ENCODE data around the gene NLRC4. TPM values are rescaled to one million over a fixed set of nuclear protein-coding genes. Genes with fewer than 3 reads are reported as not detected.
A peak's percentile ranks its signal among the peaks of the same experiment; 100 is the strongest.
"Not testable (repeated sequence)": the region's sequence is repeated elsewhere in the genome, so short reads cannot be mapped to it uniquely, and the experiment has no call there.

NLRC4 gene
- total RNA-seq (2021) (not detected in 2 replicates), Bru-seq, nascent RNA (not detected), BruChase-seq, experiment 1, labeled RNA remaining after a 2-hour chase (not detected), BruChase-seq, experiment 2, labeled RNA remaining after a 6-hour chase (percentile 2 among the genes with signal in this experiment)
- long read RNA-seq, partial matches to known transcripts, result 0 of 2 reads
- long read RNA-seq, other reads (novel, unspliced or antisense), result 2 of 2 reads

DNA sequence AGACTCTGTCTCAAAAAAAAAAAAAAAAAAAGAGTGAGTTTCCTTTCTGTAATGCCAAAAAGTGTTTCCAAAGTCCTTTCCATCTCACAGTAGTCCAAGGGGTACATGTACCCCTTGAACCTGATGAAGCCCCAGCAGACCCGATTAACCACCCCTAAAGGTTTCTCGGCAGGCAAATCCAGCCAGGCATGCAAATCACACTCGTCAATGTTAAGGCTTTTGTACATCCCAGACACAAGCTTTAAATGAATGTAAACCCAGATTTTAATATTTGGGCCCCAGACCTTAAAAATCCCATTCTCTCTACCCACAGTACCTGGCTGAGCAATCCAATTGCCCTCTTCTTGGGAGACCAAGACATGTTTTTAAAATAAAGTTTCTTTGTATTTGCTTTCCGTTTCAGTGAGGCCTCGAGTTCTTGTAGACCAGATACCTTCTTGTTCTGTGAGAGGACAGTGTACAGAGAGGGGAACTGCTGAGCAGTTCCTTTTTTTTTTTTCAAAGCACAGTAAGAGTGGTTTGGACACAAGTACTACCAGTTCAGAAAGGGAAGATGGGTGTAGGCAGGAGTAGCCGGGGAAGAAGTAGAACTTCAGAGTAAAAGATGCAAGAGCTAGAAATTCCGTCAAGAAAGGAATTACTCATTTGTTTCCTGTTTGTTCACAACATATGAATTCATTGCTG is at the start of gene NLRC4:
NLRC4 (minus strand) TSS at position 465 of the 684 bp plus-strand sequence. CDS start 8,111 bp downstream, outside the sequence.
- H3K9me3 ChIP-seq (ENCODE audit: low read depth, low read length, poor library complexity, severe bottlenecking), result no peaks in the 10 kb centered on the region
- ChIA-PET CTCF (no interaction called here), POLR2A (ENCODE audit: low non-redundant PET) (interaction anchor here (0.6 kb wide), 1 partner anchor 71 kb away, joined by 3 read pairs; no protein-coding TSS in a partner anchor)
- H3K4me3 ChIP-seq (ENCODE audit: low read depth, low read length, poor library complexity, severe bottlenecking), result no peak within 1 kb of the TSS
- no peak for TF ChIP-seq EZH2 (IDR thresholded peaks at IDR 0.05; ENCODE audit: borderline replicate concordance, low read depth, low read length, poor library complexity, severe bottlenecking)
- H3K27me3 ChIP-seq (replicated peaks; ENCODE audit: insufficient read depth, low read depth, low read length, poor library complexity), result no peaks in the 10 kb centered on the region
- no peaks in the 10 kb centered on the region for H3K4me1 ChIP-seq (ENCODE audit: insufficient read depth, low read length, poor library complexity, severe bottlenecking)
- no TSS peak for BruUV-seq (replicated peaks)
- no peak for DNase-seq (ENCODE audit: low spot score)
- no peak within 1 kb of the TSS for H3K27ac ChIP-seq (ENCODE audit: low read depth, low read length, poor library complexity, severe bottlenecking)
- H3K36me3 ChIP-seq (ENCODE audit: insufficient read depth, low read length, poor library complexity, severe bottlenecking), result no peaks in the 10 kb centered on the region
- intact Hi-C loops (cut with micrococcal nuclease; ENCODE audit: unreplicated experiment), result no loop called here

DNA sequence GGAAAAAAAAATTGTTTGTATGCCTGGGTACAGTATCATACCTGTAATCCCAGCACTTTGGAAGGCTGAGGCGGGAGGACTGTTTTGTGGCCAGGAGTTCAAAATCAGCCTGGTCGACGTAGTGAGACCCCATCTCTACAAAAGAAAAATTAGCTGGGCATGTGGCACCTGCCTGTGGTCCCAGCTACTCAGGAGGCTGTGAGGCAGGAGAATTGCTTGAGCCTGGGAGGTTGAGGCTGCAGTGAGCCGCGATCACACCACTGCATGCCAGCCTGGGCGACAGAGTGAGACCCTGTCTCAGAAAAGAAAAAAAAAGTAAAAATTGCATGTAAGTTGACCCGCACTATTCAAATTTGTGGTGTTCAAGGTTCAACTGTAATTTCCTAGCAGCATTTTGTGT is 45.9 kb upstream of the NLRC4 start:
- H3K4me3 ChIP-seq (ENCODE audit: low read depth, low read length, poor library complexity, severe bottlenecking), result no peak overlapping the region
- no peak overlapping the region for H3K27ac ChIP-seq (ENCODE audit: low read depth, low read length, poor library complexity, severe bottlenecking)
- ChIA-PET POLR2A (ENCODE audit: low non-redundant PET) (no interaction called here), CTCF (no interaction called here)
- no peaks in the 10 kb centered on the region for H3K9me3 ChIP-seq (ENCODE audit: low read depth, low read length, poor library complexity, severe bottlenecking)
- no peaks in the 10 kb centered on the region for H3K4me1 ChIP-seq (ENCODE audit: insufficient read depth, low read length, poor library complexity, severe bottlenecking)
- DNase-seq (ENCODE audit: low spot score), result no peak
- BruUV-seq (replicated peaks), result no TSS peak
- H3K27me3 ChIP-seq (replicated peaks; ENCODE audit: insufficient read depth, low read depth, low read length, poor library complexity), result no peaks in the 10 kb centered on the region
- intact Hi-C loops (cut with micrococcal nuclease; ENCODE audit: unreplicated experiment), result no loop called here
- TF ChIP-seq, protein P1, sequence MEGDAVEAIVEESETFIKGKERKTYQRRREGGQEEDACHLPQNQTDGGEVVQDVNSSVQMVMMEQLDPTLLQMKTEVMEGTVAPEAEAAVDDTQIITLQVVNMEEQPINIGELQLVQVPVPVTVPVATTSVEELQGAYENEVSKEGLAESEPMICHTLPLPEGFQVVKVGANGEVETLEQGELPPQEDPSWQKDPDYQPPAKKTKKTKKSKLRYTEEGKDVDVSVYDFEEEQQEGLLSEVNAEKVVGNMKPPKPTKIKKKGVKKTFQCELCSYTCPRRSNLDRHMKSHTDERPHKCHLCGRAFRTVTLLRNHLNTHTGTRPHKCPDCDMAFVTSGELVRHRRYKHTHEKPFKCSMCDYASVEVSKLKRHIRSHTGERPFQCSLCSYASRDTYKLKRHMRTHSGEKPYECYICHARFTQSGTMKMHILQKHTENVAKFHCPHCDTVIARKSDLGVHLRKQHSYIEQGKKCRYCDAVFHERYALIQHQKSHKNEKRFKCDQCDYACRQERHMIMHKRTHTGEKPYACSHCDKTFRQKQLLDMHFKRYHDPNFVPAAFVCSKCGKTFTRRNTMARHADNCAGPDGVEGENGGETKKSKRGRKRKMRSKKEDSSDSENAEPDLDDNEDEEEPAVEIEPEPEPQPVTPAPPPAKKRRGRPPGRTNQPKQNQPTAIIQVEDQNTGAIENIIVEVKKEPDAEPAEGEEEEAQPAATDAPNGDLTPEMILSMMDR (conservative IDR thresholded peaks at IDR 0.05; ENCODE audit: low read depth, low read length), result no peak
- no peak for TF ChIP-seq EZH2 (IDR thresholded peaks at IDR 0.05; ENCODE audit: borderline replicate concordance, low read depth, low read length, poor library complexity, severe bottlenecking)
- H3K36me3 ChIP-seq (ENCODE audit: insufficient read depth, low read length, poor library complexity, severe bottlenecking), result peaks cover 6% of the 10 kb centered on the region

GRCh38 chr2:32293966-32294562 is 29.4 kb upstream of the NLRC4 start:
- H3K27ac ChIP-seq (ENCODE audit: low read depth, low read length, poor library complexity, severe bottlenecking); CTCF ChIA-PET; H3K27me3 ChIP-seq (replicated peaks; ENCODE audit: insufficient read depth, low read depth, low read length, poor library complexity); DNase-seq (ENCODE audit: low spot score); H3K36me3 ChIP-seq (ENCODE audit: insufficient read depth, low read length, poor library complexity, severe bottlenecking); BruUV-seq (replicated peaks); intact Hi-C loops (cut with micrococcal nuclease; ENCODE audit: unreplicated experiment); H3K4me3 ChIP-seq (ENCODE audit: low read depth, low read length, poor library complexity, severe bottlenecking); H3K9me3 ChIP-seq (ENCODE audit: low read depth, low read length, poor library complexity, severe bottlenecking); POLR2A ChIA-PET (ENCODE audit: low non-redundant PET): not testable (repeated sequence)
- peaks cover 15% of the 10 kb centered on the region for H3K4me1 ChIP-seq (ENCODE audit: insufficient read depth, low read length, poor library complexity, severe bottlenecking)

DNA sequence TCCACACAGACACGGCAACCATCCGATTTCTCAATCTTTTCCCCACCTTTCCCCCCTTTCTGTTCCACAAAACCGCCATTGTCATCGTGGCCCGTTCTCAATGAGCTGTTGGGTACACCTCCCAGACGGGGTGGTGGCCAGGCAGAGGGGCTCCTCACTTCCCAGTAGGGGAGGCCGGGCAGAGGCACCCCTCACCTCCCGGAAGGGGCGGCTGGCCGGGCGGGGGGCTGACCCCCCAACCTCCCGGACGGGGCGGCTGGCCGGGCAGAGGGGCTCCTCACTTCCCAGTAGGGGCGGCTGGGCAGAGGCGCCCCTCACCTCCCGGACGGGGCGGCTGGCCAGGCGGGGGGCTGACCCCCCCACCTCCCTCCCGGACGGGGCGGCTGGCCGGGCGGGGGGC is 28.8 kb upstream of the NLRC4 start:
- intact Hi-C loops (cut with micrococcal nuclease; ENCODE audit: unreplicated experiment); DNase-seq (ENCODE audit: low spot score); BruUV-seq (replicated peaks); H3K9me3 ChIP-seq (ENCODE audit: low read depth, low read length, poor library complexity, severe bottlenecking); H3K27ac ChIP-seq (ENCODE audit: low read depth, low read length, poor library complexity, severe bottlenecking); H3K4me3 ChIP-seq (ENCODE audit: low read depth, low read length, poor library complexity, severe bottlenecking); H3K27me3 ChIP-seq (replicated peaks; ENCODE audit: insufficient read depth, low read depth, low read length, poor library complexity); H3K36me3 ChIP-seq (ENCODE audit: insufficient read depth, low read length, poor library complexity, severe bottlenecking); CTCF ChIA-PET; POLR2A ChIA-PET (ENCODE audit: low non-redundant PET): not testable (repeated sequence)
- H3K4me1 ChIP-seq (ENCODE audit: insufficient read depth, low read length, poor library complexity, severe bottlenecking), result peaks cover 20% of the 10 kb centered on the region

All from A673 (cell line).